ENCODE measurements around the gene TMEM232. TPM values are rescaled to one million over a fixed set of nuclear protein-coding genes. Genes with fewer than 3 reads are reported as not detected.

The TMEM232 gene
- total RNA-seq, 2 donors from 2014 or later, result 3.9 to 4.2 TPM

DNA sequence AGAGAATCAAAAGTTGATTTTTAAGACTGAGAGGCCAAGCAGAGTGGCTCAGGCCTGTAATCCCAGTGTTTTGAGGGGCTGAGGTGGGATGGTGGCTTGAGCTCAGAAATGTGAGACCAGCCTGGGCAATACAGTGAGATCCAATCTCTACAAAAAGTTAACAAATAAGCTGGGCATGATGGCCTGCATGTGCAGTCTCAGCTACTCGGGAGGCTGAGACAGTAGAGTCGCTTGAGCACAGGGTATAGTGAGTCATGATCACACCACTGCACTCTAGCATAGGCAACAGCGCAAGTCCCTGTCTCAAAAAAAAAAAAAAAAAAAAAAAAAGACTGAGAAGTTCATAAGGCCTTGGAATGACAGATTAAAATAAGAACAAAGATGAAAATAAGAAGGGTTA, 177.2 kb downstream of the TMEM232 start:
- no peaks in the 10 kb centered on the region for H3K36me3 Mint-ChIP-seq (ENCODE audit: low read depth)
- Histone ChIP-seq H3K4me1 (ENCODE audit: control insufficient read depth, insufficient read depth, low read length) (no peaks in the 10 kb centered on the region), H3K4me3 (ENCODE audit: low read length) (no peak overlapping the region), H3K9me3 (ENCODE audit: control insufficient read depth, low read length) (no peaks in the 10 kb centered on the region), H3K27me3 (ENCODE audit: control insufficient read depth, insufficient read depth, low read length, poor library complexity, severe bottlenecking) (no peaks in the 10 kb centered on the region), H3K36me3 (ENCODE audit: control insufficient read depth, insufficient read depth, low read length) (no peaks in the 10 kb centered on the region), H3K9ac (ENCODE audit: extremely low read depth, low read length, poor library complexity, severe bottlenecking) (no peak overlapping the region), H3K27ac (ENCODE audit: low read depth, low read length) (no peak overlapping the region)
- no peaks in the 10 kb centered on the region for H3K27me3 Mint-ChIP-seq (ENCODE audit: insufficient read depth)
- H3K9me3 Mint-ChIP-seq, result peaks cover 12% of the 10 kb centered on the region
- H3K4me1 Mint-ChIP-seq, result peaks cover 7% of the 10 kb centered on the region
- TF ChIP-seq, protein P1, sequence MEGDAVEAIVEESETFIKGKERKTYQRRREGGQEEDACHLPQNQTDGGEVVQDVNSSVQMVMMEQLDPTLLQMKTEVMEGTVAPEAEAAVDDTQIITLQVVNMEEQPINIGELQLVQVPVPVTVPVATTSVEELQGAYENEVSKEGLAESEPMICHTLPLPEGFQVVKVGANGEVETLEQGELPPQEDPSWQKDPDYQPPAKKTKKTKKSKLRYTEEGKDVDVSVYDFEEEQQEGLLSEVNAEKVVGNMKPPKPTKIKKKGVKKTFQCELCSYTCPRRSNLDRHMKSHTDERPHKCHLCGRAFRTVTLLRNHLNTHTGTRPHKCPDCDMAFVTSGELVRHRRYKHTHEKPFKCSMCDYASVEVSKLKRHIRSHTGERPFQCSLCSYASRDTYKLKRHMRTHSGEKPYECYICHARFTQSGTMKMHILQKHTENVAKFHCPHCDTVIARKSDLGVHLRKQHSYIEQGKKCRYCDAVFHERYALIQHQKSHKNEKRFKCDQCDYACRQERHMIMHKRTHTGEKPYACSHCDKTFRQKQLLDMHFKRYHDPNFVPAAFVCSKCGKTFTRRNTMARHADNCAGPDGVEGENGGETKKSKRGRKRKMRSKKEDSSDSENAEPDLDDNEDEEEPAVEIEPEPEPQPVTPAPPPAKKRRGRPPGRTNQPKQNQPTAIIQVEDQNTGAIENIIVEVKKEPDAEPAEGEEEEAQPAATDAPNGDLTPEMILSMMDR (conservative IDR thresholded peaks at IDR 0.05), result no peak
- no peak for DNase-seq
- H3K27ac Mint-ChIP-seq, result no peak overlapping the region
- H3K4me3 Mint-ChIP-seq, result no peak overlapping the region
- 75 to 100% methylated on average over 1 to 3 of the region's 3 CpGs for WGBS, 2 experiments (ENCODE audit: insufficient coverage in 1 of 2, insufficient read length in 1 of 2)

DNA sequence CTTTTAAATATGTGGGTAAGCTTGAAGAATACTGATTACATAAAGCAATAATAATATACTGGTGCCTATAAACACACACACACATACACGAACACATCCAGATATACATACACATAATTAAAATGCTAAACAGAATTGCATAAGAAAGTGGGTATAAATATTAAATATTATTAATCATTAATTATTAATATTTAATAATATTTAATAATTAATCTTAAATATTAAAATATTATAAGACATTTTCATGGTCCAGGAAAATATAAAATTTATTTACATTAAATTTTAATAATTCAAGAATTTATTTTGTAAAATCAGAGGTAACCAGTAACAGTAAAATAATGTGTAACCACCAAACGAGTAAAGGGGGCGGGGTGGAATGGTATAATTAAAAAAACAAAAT, 178.3 kb downstream of the TMEM232 start:
- H3K4me3 Mint-ChIP-seq, result no peak overlapping the region
- H3K36me3 ChIP-seq (ENCODE audit: control insufficient read depth, insufficient read depth, low read length), result no peaks in the 10 kb centered on the region
- H3K4me3 ChIP-seq (ENCODE audit: low read length), result no peak overlapping the region
- H3K4me1 Mint-ChIP-seq, result no peaks in the 10 kb centered on the region
- no peaks in the 10 kb centered on the region for H3K36me3 Mint-ChIP-seq (ENCODE audit: low read depth)
- no peak for DNase-seq
- WGBS, 2 experiments (ENCODE audit: insufficient coverage in 1 of 2, insufficient read length in 1 of 2), result no CpG with 5 or more reads among the region's 3 CpGs
- H3K27ac ChIP-seq (ENCODE audit: low read depth, low read length), result no peak overlapping the region
- H3K9me3 ChIP-seq (ENCODE audit: control insufficient read depth, low read length), result no peaks in the 10 kb centered on the region
- H3K9me3 Mint-ChIP-seq, result peaks cover 7% of the 10 kb centered on the region
- no peak overlapping the region for H3K27ac Mint-ChIP-seq
- TF ChIP-seq, protein P1 (conservative IDR thresholded peaks at IDR 0.05), result no peak
- H3K4me1 ChIP-seq (ENCODE audit: control insufficient read depth, insufficient read depth, low read length), result no peaks in the 10 kb centered on the region
- no peak overlapping the region for H3K9ac ChIP-seq (ENCODE audit: extremely low read depth, low read length, poor library complexity, severe bottlenecking)
- H3K27me3 Mint-ChIP-seq (ENCODE audit: insufficient read depth), result no peaks in the 10 kb centered on the region
- no peaks in the 10 kb centered on the region for H3K27me3 ChIP-seq (ENCODE audit: control insufficient read depth, insufficient read depth, low read length, poor library complexity, severe bottlenecking)

DNA sequence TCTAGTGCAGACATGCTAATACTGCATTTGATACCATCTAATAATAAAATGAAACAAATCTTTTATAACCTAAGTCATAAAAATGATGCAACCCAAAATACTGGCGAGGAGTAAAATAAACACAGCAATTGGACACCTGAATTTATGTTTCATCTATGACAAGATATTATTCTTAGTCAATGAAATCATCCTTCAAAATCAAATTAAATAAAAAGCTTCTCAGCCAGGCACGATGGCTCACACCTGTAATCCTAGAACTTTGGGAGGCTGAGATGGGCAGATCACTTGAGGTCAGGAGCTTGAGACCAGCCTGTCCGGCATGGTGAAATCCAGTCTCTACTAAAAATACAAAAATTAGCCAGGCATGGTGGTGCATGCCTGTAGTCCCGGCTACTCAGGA, 179.0 kb downstream of the TMEM232 start:
- no peaks in the 10 kb centered on the region for H3K27me3 Mint-ChIP-seq (ENCODE audit: insufficient read depth)
- Histone ChIP-seq H3K9me3 (ENCODE audit: control insufficient read depth, low read length) (no peaks in the 10 kb centered on the region), H3K9ac (ENCODE audit: extremely low read depth, low read length, poor library complexity, severe bottlenecking) (no peak overlapping the region), H3K4me1 (ENCODE audit: control insufficient read depth, insufficient read depth, low read length) (no peaks in the 10 kb centered on the region), H3K4me3 (ENCODE audit: low read length) (no peak overlapping the region), H3K27me3 (ENCODE audit: control insufficient read depth, insufficient read depth, low read length, poor library complexity, severe bottlenecking) (no peaks in the 10 kb centered on the region), H3K27ac (ENCODE audit: low read depth, low read length) (no peak overlapping the region), H3K36me3 (ENCODE audit: control insufficient read depth, insufficient read depth, low read length) (no peaks in the 10 kb centered on the region)
- DNase-seq, result no peak
- no peaks in the 10 kb centered on the region for H3K36me3 Mint-ChIP-seq (ENCODE audit: low read depth)
- WGBS, 2 experiments (ENCODE audit: insufficient coverage in 1 of 2, insufficient read length in 1 of 2), result 95 to 100% methylated on average over 2 to 4 of the region's 4 CpGs
- no peaks in the 10 kb centered on the region for H3K4me1 Mint-ChIP-seq
- no peak overlapping the region for H3K4me3 Mint-ChIP-seq
- TF ChIP-seq, protein P1 (conservative IDR thresholded peaks at IDR 0.05), result no peak
- H3K27ac Mint-ChIP-seq, result no peak overlapping the region
- H3K9me3 Mint-ChIP-seq, result peaks cover 3% of the 10 kb centered on the region

Data from endodermal cell (in vitro differentiated cells).